Tibial nerve (tissue), 4 donors: Measurements from ENCODE around the gene IPO4.

ENCODE experiments used
- EP300 ChIP-seq, 2 donors: sonication (generic); formaldehyde crosslinking; IDR thresholded peaks; one replicate each; pipeline ENCODE4 v1.6.1; 2017; ENCODE audit warnings: antibody characterized with exemption in 2 of 2, mild to moderate bottlenecking in 1 of 2
- POLR2A ChIP-seq, 2 donors: fragments of 450-650 bp; IDR thresholded peaks; one replicate each; pipeline ENCODE4 v1.6.1; 2017; ENCODE audit warnings: antibody characterized with exemption in 2 of 2, mild to moderate bottlenecking in 2 of 2, moderate library complexity in 2 of 2
- TF ChIP-seq, protein P1 (sequence below), 5 experiments: fragments of 200-600 bp in 3 of 5; fragments of 450-650 bp in 2 of 5; sonication (generic) in 3 of 5; IDR thresholded peaks; one replicate each; pipeline ENCODE4 v1.5.1; 2016 to 2019; ENCODE audit warnings: antibody characterized with exemption in 5 of 5, mild to moderate bottlenecking in 3 of 5, moderate library complexity in 2 of 5

DNA sequence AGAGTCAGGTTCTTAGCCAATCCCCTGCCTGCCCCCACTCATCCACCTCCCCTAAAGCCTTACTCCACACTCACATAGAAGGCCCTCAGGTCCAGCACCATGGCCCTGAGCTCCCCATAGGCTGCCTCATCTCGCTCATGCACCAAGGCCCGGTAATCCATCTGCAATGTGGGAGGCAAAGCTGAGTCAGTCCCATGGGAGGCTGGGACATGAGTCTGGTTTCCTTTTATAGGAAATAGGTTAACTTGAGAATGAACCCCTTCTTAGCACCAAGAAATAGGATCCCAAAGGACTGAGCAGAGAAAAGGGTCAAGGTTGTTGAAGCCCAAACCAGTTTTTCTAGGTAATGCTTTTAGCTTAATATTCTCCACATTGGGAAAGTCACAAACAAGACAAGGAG lies 45.1 kb downstream of the IPO4 start:
- TF ChIP-seq POLR2A (IDR thresholded peaks at IDR 0.05) = no peak
- TF ChIP-seq, protein P1, sequence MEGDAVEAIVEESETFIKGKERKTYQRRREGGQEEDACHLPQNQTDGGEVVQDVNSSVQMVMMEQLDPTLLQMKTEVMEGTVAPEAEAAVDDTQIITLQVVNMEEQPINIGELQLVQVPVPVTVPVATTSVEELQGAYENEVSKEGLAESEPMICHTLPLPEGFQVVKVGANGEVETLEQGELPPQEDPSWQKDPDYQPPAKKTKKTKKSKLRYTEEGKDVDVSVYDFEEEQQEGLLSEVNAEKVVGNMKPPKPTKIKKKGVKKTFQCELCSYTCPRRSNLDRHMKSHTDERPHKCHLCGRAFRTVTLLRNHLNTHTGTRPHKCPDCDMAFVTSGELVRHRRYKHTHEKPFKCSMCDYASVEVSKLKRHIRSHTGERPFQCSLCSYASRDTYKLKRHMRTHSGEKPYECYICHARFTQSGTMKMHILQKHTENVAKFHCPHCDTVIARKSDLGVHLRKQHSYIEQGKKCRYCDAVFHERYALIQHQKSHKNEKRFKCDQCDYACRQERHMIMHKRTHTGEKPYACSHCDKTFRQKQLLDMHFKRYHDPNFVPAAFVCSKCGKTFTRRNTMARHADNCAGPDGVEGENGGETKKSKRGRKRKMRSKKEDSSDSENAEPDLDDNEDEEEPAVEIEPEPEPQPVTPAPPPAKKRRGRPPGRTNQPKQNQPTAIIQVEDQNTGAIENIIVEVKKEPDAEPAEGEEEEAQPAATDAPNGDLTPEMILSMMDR (IDR thresholded peaks at IDR 0.05) = no peak
- TF ChIP-seq EP300 (IDR thresholded peaks at IDR 0.05) = no peak
